HG03159 (cell line): ENCODE measurements around the gene AFAP1.

Experiments
- ATAC-seq: cut with Tn5 transposase; IDR thresholded peaks from one replicate; pipeline ENCODE4 v1.9.1; 2021; ENCODE audit warnings: mild to moderate bottlenecking, moderate library complexity; ENCODE audit not compliant: unreplicated experiment

AFAP1 gene

GRCh38 chr4:7823416-7823824, 116.2 kb downstream of the AFAP1 start:
- no peak for ATAC-seq

GRCh38 chr4:7822877-7823276, 116.8 kb downstream of the AFAP1 start:
- no peak for ATAC-seq

DNA sequence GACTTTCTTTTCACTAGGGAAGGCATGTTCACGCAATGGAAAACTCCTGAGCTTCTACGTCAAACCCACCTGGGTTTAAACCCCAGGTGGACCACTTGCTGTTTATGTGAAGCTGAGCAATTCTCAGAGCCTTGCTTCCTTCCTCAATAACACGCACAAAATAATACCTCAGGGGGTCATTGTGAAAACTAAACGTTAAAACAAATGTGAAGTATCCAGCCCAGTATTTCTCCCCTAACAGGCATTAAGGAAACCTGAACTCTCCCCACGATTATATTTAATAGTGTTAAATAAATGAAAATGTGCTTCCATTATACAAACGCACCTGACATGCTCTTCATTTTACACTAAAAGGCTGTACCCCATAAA, 117.5 kb downstream of the AFAP1 start:
- ATAC-seq = no peak

DNA sequence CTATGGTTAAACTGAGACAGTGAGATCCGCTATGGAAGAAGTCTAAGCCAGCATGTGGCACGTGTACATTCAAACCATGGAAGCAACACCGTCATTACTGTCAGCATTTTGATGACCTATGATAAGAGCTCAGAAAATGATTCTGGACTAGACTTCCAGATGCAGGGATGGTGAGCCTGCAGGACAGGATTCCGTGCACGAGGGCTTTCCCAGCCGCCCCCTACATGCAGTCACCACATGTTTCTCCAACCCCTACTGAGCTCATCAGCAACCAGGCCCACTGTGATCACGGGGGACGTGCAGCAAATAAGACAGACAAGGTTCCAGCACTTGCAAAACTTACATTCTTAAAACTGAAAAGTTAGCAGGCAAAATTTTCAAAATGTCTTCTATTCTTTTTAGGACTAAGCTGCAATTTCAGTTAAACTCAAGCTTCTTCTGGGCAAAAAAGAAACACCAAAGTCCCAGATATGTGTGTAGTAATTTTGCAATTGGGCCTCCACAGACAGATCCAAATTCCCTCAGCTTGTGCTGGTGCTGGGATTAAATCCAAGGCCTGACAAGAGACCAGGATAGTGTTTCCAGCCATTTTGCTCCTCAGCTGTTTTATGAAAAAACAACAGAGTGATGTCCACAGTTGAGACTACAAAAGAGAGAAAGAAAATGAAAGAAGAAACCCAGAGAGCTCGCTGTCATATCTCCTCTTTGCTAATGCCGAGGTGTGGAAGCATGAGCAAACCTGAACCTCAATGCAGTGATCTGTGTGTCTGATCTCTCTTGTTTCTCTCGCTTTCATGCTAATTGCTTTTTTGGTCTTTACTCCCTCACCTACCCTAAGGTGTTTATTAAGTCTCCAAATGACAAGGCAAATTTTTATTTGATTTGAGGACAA, 118.2 kb downstream of the AFAP1 start:
- no peak for ATAC-seq

DNA sequence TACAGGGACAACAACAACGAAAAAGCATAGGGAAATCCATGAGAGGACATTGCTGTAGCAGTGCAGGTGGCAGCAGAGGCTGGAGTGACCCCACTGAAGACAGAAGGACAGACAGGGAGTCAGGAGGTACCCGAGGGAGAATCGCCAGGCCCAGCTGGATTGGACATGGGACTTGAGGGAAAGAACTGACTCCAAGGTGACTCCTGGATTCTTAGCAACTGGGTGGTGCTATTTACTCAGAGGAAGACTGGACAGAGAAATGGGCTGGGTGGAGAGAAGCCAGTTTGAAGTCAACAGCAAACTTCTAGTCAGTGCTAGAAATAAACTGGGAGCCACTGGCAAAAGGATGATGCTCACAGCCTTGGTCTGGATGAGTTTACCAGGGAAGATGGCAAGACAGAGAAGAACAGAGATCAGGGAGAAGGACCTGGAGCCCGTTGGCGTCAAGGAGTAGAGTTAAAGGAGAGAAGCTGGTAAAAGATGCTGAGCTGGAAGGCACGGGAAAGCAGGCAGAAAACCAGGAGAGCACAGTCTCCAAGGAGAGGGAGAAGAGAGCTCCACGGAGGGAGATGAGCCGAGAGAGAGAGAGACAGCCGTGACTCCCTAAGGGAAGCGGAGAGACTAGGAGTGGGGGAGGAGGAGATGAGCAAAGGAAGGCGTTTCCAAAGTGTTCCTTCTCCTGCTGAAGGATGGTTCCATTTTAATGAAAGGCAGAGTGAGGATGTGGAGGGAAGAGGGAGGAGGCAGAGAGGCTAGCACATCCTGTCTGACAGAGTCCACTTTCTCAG, 119.4 kb downstream of the AFAP1 start:
- no peak for ATAC-seq

GRCh38 chr4:7819446-7819845, 120.2 kb downstream of the AFAP1 start:
- ATAC-seq = no peak

DNA sequence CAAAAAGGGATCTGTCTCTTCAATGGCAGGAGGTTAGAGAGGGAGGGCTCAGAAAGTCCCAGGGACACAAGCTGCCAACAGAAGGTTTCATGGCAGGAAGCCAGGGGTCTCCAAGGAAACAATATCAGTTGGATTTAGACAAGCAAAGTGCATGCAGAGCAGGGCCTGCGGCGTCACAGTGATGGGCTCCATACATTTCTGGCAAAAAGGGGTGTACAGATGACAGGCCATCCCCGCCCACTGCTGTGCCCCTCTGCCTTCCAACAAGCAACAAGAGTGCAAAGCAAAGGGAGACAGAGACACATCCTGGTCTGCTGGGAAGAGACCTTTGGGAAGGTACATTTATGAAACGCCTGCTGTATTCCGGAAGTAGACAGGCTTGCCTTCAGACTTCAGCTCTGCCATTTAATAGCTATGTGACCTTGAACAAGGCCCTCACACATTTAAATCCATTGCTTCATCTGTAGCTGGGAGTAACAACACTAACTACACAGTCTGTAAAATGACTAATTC, 121.2 kb downstream of the AFAP1 start:
- ATAC-seq = no peak

GRCh38 chr4:7817877-7818398, 121.7 kb downstream of the AFAP1 start:
- no peak for ATAC-seq

GRCh38 chr4:7816771-7817170, 122.9 kb downstream of the AFAP1 start:
- ATAC-seq = no peak

- no peak for ATAC-seq
Measured at GRCh38 chr4:7815981-7816380, 123.7 kb downstream of the AFAP1 start.

GRCh38 chr4:7815562-7815961, 124.1 kb downstream of the AFAP1 start:
- ATAC-seq = no peak

GRCh38 chr4:7814451-7814850, 125.2 kb downstream of the AFAP1 start:
- ATAC-seq = no peak

- ATAC-seq = no peak
Measured at GRCh38 chr4:7813674-7814073, 126.0 kb downstream of the AFAP1 start.

DNA sequence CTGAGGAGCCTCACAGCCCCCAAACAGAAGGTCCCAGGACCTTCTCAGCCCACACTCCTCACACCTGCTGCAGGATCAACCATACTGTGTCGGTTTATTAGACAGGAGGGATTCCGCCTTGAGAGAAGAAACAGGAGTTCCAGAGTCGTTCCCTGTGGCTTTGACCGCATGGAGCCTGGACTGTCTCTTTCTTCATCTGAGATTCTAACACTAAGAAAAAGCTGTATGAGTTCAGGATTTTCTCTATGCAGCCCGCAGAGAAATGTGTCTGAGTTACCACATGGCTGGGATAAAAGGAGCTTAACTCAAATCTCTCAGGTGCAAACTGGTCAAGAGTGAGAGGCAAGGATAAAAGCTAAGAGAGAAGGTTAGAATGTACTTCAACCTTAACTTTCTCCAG, 126.7 kb downstream of the AFAP1 start:
- no peak for ATAC-seq

DNA sequence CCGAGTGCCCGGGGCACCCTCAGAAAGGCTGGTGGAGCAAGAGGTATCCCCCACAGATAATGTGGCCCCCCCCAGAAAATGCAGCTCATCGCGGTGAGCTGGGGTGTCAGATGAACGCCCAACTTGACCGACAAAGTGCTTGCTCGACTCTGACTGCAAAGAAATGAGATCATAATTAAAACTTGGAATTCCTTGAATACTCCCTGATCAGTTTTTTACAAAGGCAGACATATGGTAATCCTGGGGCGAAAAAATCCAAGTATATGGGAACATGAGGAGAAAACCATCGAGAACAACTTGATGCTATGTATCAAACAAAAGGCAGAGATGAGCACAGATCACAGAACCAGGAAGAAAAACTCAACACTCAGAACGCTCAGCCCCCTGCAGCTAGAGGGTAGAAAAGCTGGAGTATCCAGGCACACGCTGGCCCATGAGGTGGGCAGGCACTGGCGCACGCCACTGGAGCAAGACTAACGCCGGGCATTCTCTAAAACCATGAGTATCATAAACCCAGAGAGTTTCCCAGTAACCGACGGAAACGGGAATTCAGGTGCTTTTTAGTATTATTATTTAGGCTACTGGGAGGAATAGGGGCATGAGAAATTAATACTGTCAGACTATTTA, 127.3 kb downstream of the AFAP1 start:
- no peak for ATAC-seq

- no peak for ATAC-seq
Measured at GRCh38 chr4:7811536-7812191, 128.0 kb downstream of the AFAP1 start.

- ATAC-seq = no peak
Measured at GRCh38 chr4:7810783-7811535, 128.7 kb downstream of the AFAP1 start.

DNA sequence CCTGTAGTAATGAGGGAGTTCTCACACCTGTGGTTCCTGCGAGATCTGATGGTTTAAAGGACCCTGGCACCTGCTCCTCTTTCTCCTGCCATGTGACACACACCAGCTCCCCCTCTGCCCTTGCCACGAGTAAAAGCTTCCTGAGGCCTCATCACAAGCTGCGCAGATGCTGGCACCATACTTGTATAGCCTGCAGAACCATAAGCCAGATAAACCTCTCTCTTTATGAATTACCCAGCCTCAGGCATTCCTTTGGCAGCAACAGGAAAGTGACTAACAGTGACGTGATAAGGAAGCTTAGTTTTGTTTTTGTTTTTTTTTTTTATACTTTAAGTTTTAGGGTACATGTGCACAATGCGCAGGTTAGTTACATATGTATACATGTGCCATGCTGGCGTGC, 130.9 kb downstream of the AFAP1 start:
- no peak for ATAC-seq

GRCh38 chr4:7808181-7808580, 131.5 kb downstream of the AFAP1 start:
- ATAC-seq = no peak

DNA sequence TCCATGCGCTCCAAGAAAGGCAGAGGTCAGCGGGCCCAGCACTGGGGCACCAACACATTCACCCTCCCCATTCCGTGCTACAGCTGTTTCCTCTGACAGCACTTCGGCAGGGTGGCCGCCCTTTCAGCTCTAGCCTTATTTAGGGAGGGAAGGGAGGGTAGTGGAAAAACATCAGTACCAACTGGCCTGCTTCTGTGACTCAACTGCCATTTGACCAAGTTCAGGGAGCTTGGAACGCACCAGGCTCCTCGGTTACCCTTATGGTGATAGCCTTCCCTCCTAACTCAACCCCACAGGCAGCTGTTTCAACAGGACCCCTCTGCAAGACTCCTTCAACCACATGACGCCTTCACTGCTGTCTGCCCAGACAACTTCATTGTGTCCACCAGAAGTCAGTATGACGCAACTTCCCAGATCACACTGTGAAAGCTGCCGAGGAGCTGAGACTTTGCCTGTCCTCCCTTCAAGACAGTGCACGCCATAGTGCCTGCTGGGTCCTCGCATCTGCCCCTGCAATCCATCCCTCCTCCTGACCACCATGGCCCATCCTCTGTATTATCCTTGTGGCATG, 132.2 kb downstream of the AFAP1 start:
- ATAC-seq = no peak
